ENCODE results near the gene MEST. TPM values are rescaled to one million over a fixed set of nuclear protein-coding genes. Genes with fewer than 3 reads are reported as not detected.

The MEST gene
- total and polyA plus RNA-seq, 2 of the 13 experiments (the other 11 are each of a cell fraction or from before 2014, with no cell fraction given), result 49.5 to 54.6 TPM

DNA sequence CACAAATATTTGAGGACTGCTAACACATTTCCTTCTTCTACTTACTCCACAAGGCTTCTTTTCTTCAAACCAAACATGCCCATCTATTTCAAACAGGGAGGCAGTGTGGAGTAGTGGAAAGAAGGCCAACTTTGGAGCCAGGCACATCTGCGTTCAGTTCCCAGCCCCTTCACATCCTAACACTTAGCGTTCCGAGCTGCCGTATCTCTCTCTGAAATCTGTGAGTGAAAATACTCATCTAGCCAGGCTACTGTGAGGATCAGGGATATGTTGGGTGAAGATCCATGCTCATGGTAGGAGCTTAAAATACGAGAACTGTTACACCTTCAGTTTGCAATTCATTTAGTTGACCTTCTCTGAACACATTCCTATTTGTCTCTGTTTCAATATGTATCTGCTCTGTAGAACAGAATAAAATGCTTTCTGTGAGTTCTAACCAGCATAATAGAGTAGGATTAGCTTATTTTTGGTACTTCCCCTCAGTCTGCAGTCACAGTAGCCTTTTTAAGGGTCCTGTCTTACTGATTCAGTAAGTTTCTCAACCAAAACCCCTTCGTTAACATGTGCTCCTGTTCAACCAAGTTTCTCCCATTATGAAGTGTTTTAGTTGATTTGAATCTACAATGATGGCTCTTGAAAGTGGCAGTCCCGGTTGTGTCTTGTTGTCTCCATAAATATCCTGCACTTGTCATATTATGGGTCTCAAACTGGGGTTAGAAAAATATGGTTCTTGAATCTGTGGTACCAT lies 3.3 kb upstream of the MEST start (continued):
- no peak for TF ChIP-seq TRIM22 (IDR thresholded peaks at IDR 0.05)
- no peak for TF ChIP-seq ATRX (CRISPR knock-in tag; IDR thresholded peaks at IDR 0.05; ENCODE audit: borderline replicate concordance)
- TF ChIP-seq ZNF891 (CRISPR knock-in tag; IDR thresholded peaks at IDR 0.05), result no peak
- TF ChIP-seq CREB3 (CRISPR knock-in tag; IDR thresholded peaks at IDR 0.05), result no peak
- TF ChIP-seq, protein P1, sequence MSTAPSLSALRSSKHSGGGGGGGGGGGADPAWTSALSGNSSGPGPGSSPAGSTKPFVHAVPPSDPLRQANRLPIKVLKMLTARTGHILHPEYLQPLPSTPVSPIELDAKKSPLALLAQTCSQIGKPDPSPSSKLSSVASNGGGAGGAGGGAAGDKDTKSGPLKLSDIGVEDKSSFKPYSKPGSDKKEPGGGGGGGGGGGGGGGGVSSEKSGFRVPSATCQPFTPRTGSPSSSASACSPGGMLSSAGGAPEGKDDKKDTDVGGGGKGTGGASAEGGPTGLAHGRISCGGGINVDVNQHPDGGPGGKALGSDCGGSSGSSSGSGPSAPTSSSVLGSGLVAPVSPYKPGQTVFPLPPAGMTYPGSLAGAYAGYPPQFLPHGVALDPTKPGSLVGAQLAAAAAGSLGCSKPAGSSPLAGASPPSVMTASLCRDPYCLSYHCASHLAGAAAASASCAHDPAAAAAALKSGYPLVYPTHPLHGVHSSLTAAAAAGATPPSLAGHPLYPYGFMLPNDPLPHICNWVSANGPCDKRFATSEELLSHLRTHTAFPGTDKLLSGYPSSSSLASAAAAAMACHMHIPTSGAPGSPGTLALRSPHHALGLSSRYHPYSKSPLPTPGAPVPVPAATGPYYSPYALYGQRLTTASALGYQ (CRISPR knock-in tag; IDR thresholded peaks at IDR 0.05), result no peak
- no peak for TF ChIP-seq ZNF136 (CRISPR knock-in tag; IDR thresholded peaks at IDR 0.05; ENCODE audit: low read depth)
- TF ChIP-seq FOXK1 (CRISPR knock-in tag; IDR thresholded peaks at IDR 0.05; ENCODE audit: borderline replicate concordance, low read depth), result no peak
